ENCODE results near the gene MEAF6.
A peak's percentile ranks its signal among the peaks of the same experiment; 100 is the strongest.
"Not testable (repeated sequence)": the region's sequence is repeated elsewhere in the genome, so short reads cannot be mapped to it uniquely, and the experiment has no call there.

MEAF6 gene

GRCh38 chr1:37529888-37530287 is 15.3 kb upstream of the MEAF6 start:
- not testable (repeated sequence) for FAIRE-seq

- no peak for FAIRE-seq
Observed at GRCh38 chr1:37519613-37520012, 5.0 kb upstream of the MEAF6 start.

GRCh38 chr1:37518929-37519328 is 4.4 kb upstream of the MEAF6 start:
- not testable (repeated sequence) for FAIRE-seq

GRCh38 chr1:37518241-37518640 is 3.7 kb upstream of the MEAF6 start:
- not testable (repeated sequence) for FAIRE-seq

GRCh38 chr1:37517569-37517968 is 3.0 kb upstream of the MEAF6 start:
- no peak for FAIRE-seq

GRCh38 chr1:37515185-37516034 is 844 bp upstream of the MEAF6 start:
- FAIRE-seq, result no peak

GRCh38 chr1:37513795-37514349 is 694 bp downstream of the MEAF6 start:
- no peak for FAIRE-seq

GRCh38 chr1:37509181-37509580 is 5.4 kb downstream of the MEAF6 start:
- FAIRE-seq, result no peak

- FAIRE-seq, result no peak
Observed at GRCh38 chr1:37506740-37507139, 7.8 kb downstream of the MEAF6 start.

- not testable (repeated sequence) for FAIRE-seq
Observed at GRCh38 chr1:37502791-37503190, 11.8 kb downstream of the MEAF6 start.

- FAIRE-seq, result no peak
Observed at GRCh38 chr1:37502104-37502503, 12.5 kb downstream of the MEAF6 start.

- no peak for FAIRE-seq
Observed at GRCh38 chr1:37501661-37502060, 12.9 kb downstream of the MEAF6 start.

GRCh38 chr1:37498872-37499617 is 15.5 kb downstream of the MEAF6 start:
- no peak for FAIRE-seq

GRCh38 chr1:37497832-37498231 is 16.7 kb downstream of the MEAF6 start:
- no peak for FAIRE-seq

- no peak for FAIRE-seq
Observed at GRCh38 chr1:37495875-37496274, 18.7 kb downstream of the MEAF6 start.

- FAIRE-seq, result no peak
Observed at GRCh38 chr1:37493336-37494098, 21.0 kb downstream of the MEAF6 start.

- FAIRE-seq, result no peak
Observed at GRCh38 chr1:37487619-37487984, 27.0 kb downstream of the MEAF6 start.

- peak; percentile 3 for FAIRE-seq
Observed at GRCh38 chr1:37486680-37487618, 27.6 kb downstream of the MEAF6 start.

GRCh38 chr1:37485902-37486679 is 28.5 kb downstream of the MEAF6 start:
- FAIRE-seq, result no peak

- FAIRE-seq, result no peak
Observed at GRCh38 chr1:37484325-37485051, 30.1 kb downstream of the MEAF6 start.
